HepG2 (cell line): ENCODE data around the gene PLVAP. TPM values are rescaled to one million over a fixed set of nuclear protein-coding genes. Genes with fewer than 3 reads are reported as not detected.

Experiments
- ARNT ChIP-seq: fragments of 450-650 bp; IDR thresholded peaks from 2 replicates; pipeline ENCODE4 v1.6.1; 2017
- CREB1 ChIP-seq, 2 experiments: fragments of 450-650 bp in 1 of 2; IDR thresholded peaks; 2 replicates each; pipeline ENCODE4 v1.6.1; 2016 to 2017; ENCODE audit warnings: control low read depth in 1 of 2, mild to moderate bottlenecking in 1 of 2, missing compliant biosample characterization in 1 of 2, missing genetic modification characterization in 1 of 2
- SKI ChIP-seq: fragments of 450-650 bp; IDR thresholded peaks from one replicate; pipeline ENCODE4 v1.6.1; 2018; ENCODE audit warnings: mild to moderate bottlenecking; ENCODE audit not compliant: partially characterized antibody
- ZFY ChIP-seq: sonication (generic); formaldehyde crosslinking; IDR thresholded peaks from 2 replicates; pipeline ENCODE4 v1.4.0; 2020; ENCODE audit warnings: missing genetic modification reagents
- ZNF367 ChIP-seq: sonication (generic); formaldehyde crosslinking; IDR thresholded peaks from 2 replicates; pipeline ENCODE4 v1.4.0; 2020; ENCODE audit warnings: missing genetic modification reagents, borderline replicate concordance
- ZNF768 ChIP-seq: sonication (generic); formaldehyde crosslinking; IDR thresholded peaks from 2 replicates; pipeline ENCODE4 v1.4.0; 2020; ENCODE audit warnings: missing genetic modification reagents
- ZSCAN20 ChIP-seq: sonication (generic); formaldehyde crosslinking; IDR thresholded peaks from 2 replicates; pipeline ENCODE4 v1.4.0; 2020; ENCODE audit warnings: missing genetic modification reagents, mild to moderate bottlenecking, borderline replicate concordance
- polyA plus RNA-seq, 8 experiments: library from polyadenylated mRNA; depleted of rRNA in 3 of 8; stranded (reverse) in 7 of 8; unstranded in 1 of 8; fragments of >200 nt; fragmentation: Illumina TruSeq in 4 of 8; extraction: Trizol in 4 of 8; gene quantifications; 2 replicates each; pipeline versions ENCODE4 v1.2.1 to v1.2.3, GENCODE V29; 2011 to 2016; ENCODE audit warnings: low read depth in 4 of 8, missing spikeins in 1 of 8, mixed read lengths in 1 of 8; ENCODE audit not compliant: insufficient read depth in 1 of 8
- total RNA-seq, 5 experiments: library from RNA; depleted of rRNA; stranded (reverse); fragments of >200 nt; fragmentation: Illumina TruSeq; extraction: Trizol; gene quantifications; 2 replicates each; pipeline ENCODE4 v1.2.3, GENCODE V29; 2016; ENCODE audit warnings: low read depth in 1 of 5
- TF ChIP-seq, protein P1 (sequence below): sonication (generic); formaldehyde crosslinking; IDR thresholded peaks from 2 replicates; pipeline ENCODE4 v1.4.0; 2020; ENCODE audit warnings: missing genetic modification reagents
- TF ChIP-seq, protein P2 (sequence below): sonication (generic); formaldehyde crosslinking; IDR thresholded peaks from 2 replicates; pipeline ENCODE4 v1.5.0; 2020; ENCODE audit warnings: mild to moderate bottlenecking, missing genetic modification reagents
- TF ChIP-seq, protein P3 (sequence below): sonication (generic); formaldehyde crosslinking; IDR thresholded peaks from 2 replicates; pipeline ENCODE4 v1.9.0; 2022; ENCODE audit warnings: missing genetic modification reagents, mild to moderate bottlenecking, borderline replicate concordance
- TF ChIP-seq, protein P4 (sequence below): sonication (generic); formaldehyde crosslinking; IDR thresholded peaks from 2 replicates; pipeline ENCODE4 v1.4.0; 2020; ENCODE audit warnings: missing genetic modification reagents, borderline replicate concordance
- TF ChIP-seq, protein P5 (sequence below): sonication (generic); formaldehyde crosslinking; IDR thresholded peaks from 2 replicates; pipeline ENCODE4 v1.4.0; 2020; ENCODE audit warnings: missing genetic modification reagents, borderline replicate concordance

Gene PLVAP
- total and polyA plus RNA-seq, 2 of the 13 experiments (the other 11 are each of a cell fraction or from before 2014, with no cell fraction given) = 0.26 TPM; not detected in 1

DNA sequence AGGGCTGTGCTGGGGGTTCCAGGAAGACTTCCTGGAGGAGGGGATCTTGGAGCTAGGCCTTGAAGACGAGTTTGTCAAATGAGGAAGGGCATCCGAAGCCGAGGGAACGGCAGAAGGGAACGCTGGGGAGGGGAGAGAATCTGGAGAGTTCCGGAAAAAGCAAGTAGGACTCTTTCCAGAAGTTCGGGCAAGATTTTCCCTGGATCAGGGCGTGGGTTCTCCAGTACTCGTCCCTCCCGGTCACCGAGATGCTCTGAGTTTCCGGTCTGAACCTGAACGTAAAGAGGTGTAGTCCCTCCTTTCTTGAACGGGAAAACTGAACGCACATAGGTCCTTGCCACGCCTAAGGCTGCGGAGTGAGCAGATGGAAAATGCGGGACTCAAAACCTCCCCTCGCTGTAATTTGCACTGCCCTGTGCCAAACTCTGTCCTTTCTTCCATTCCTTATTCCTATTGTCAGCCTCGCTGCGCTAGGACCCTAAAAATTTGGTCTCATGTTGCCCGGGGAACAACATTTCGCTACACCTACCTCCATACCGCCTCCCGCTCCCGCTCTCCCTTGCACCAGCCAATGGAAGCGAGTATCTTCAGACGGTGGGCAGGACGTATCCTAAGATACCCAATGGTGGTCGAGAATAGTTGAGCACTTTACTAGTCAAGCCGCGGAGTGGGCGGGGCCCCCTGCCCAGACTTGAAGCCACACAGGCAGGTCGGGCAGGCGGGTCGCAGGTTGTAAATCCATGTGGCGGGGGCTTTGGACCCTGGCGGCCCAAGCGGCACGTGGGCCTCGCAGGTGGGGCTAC is 40.1 kb downstream of the PLVAP start, which contains the start of gene GTPBP3 (continued):
- TF ChIP-seq, protein P1, sequence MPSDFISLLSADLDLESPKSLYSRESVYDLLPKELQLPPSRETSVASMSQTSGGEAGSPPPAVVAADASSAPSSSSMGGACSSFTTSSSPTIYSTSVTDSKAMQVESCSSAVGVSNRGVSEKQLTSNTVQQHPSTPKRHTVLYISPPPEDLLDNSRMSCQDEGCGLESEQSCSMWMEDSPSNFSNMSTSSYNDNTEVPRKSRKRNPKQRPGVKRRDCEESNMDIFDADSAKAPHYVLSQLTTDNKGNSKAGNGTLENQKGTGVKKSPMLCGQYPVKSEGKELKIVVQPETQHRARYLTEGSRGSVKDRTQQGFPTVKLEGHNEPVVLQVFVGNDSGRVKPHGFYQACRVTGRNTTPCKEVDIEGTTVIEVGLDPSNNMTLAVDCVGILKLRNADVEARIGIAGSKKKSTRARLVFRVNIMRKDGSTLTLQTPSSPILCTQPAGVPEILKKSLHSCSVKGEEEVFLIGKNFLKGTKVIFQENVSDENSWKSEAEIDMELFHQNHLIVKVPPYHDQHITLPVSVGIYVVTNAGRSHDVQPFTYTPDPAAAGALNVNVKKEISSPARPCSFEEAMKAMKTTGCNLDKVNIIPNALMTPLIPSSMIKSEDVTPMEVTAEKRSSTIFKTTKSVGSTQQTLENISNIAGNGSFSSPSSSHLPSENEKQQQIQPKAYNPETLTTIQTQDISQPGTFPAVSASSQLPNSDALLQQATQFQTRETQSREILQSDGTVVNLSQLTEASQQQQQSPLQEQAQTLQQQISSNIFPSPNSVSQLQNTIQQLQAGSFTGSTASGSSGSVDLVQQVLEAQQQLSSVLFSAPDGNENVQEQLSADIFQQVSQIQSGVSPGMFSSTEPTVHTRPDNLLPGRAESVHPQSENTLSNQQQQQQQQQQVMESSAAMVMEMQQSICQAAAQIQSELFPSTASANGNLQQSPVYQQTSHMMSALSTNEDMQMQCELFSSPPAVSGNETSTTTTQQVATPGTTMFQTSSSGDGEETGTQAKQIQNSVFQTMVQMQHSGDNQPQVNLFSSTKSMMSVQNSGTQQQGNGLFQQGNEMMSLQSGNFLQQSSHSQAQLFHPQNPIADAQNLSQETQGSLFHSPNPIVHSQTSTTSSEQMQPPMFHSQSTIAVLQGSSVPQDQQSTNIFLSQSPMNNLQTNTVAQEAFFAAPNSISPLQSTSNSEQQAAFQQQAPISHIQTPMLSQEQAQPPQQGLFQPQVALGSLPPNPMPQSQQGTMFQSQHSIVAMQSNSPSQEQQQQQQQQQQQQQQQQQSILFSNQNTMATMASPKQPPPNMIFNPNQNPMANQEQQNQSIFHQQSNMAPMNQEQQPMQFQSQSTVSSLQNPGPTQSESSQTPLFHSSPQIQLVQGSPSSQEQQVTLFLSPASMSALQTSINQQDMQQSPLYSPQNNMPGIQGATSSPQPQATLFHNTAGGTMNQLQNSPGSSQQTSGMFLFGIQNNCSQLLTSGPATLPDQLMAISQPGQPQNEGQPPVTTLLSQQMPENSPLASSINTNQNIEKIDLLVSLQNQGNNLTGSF (CRISPR knock-in tag) = 0 out of 2 replicates have a peak, but pooled peaks have one; percentile 46
- TF ChIP-seq, protein P2, sequence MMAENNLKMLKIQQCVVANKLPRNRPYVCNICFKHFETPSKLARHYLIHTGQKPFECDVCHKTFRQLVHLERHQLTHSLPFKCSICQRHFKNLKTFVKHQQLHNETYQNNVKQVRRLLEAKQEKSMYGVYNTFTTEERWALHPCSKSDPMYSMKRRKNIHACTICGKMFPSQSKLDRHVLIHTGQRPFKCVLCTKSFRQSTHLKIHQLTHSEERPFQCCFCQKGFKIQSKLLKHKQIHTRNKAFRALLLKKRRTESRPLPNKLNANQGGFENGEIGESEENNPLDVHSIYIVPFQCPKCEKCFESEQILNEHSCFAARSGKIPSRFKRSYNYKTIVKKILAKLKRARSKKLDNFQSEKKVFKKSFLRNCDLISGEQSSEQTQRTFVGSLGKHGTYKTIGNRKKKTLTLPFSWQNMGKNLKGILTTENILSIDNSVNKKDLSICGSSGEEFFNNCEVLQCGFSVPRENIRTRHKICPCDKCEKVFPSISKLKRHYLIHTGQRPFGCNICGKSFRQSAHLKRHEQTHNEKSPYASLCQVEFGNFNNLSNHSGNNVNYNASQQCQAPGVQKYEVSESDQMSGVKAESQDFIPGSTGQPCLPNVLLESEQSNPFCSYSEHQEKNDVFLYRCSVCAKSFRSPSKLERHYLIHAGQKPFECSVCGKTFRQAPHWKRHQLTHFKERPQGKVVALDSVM (CRISPR knock-in tag) = no peak
- TF ChIP-seq ZSCAN20 (CRISPR knock-in tag) (no peak), SKI (no peak), ZNF768 (CRISPR knock-in tag) (peak; percentile 45; the same call in 1 of the 2 replicates), ZFY (CRISPR knock-in tag) (peak; percentile 63), ARNT (no peak), ZNF367 (CRISPR knock-in tag) (no peak), CREB1 (IDR thresholded peaks at IDR 0.05) (peak; percentile 73), CREB1 (CRISPR knock-in tag; IDR thresholded peaks at IDR 0.05) (peak; percentile 94)
- TF ChIP-seq, protein P3, sequence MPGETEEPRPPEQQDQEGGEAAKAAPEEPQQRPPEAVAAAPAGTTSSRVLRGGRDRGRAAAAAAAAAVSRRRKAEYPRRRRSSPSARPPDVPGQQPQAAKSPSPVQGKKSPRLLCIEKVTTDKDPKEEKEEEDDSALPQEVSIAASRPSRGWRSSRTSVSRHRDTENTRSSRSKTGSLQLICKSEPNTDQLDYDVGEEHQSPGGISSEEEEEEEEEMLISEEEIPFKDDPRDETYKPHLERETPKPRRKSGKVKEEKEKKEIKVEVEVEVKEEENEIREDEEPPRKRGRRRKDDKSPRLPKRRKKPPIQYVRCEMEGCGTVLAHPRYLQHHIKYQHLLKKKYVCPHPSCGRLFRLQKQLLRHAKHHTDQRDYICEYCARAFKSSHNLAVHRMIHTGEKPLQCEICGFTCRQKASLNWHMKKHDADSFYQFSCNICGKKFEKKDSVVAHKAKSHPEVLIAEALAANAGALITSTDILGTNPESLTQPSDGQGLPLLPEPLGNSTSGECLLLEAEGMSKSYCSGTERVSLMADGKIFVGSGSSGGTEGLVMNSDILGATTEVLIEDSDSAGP (CRISPR knock-in tag) = peak; percentile 70; the same call in 1 of the 2 replicates
- TF ChIP-seq, protein P4, sequence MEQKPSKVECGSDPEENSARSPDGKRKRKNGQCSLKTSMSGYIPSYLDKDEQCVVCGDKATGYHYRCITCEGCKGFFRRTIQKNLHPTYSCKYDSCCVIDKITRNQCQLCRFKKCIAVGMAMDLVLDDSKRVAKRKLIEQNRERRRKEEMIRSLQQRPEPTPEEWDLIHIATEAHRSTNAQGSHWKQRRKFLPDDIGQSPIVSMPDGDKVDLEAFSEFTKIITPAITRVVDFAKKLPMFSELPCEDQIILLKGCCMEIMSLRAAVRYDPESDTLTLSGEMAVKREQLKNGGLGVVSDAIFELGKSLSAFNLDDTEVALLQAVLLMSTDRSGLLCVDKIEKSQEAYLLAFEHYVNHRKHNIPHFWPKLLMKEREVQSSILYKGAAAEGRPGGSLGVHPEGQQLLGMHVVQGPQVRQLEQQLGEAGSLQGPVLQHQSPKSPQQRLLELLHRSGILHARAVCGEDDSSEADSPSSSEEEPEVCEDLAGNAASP (CRISPR knock-in tag) = peak; percentile 40; the same call in 1 of the 2 replicates
- TF ChIP-seq, protein P5, sequence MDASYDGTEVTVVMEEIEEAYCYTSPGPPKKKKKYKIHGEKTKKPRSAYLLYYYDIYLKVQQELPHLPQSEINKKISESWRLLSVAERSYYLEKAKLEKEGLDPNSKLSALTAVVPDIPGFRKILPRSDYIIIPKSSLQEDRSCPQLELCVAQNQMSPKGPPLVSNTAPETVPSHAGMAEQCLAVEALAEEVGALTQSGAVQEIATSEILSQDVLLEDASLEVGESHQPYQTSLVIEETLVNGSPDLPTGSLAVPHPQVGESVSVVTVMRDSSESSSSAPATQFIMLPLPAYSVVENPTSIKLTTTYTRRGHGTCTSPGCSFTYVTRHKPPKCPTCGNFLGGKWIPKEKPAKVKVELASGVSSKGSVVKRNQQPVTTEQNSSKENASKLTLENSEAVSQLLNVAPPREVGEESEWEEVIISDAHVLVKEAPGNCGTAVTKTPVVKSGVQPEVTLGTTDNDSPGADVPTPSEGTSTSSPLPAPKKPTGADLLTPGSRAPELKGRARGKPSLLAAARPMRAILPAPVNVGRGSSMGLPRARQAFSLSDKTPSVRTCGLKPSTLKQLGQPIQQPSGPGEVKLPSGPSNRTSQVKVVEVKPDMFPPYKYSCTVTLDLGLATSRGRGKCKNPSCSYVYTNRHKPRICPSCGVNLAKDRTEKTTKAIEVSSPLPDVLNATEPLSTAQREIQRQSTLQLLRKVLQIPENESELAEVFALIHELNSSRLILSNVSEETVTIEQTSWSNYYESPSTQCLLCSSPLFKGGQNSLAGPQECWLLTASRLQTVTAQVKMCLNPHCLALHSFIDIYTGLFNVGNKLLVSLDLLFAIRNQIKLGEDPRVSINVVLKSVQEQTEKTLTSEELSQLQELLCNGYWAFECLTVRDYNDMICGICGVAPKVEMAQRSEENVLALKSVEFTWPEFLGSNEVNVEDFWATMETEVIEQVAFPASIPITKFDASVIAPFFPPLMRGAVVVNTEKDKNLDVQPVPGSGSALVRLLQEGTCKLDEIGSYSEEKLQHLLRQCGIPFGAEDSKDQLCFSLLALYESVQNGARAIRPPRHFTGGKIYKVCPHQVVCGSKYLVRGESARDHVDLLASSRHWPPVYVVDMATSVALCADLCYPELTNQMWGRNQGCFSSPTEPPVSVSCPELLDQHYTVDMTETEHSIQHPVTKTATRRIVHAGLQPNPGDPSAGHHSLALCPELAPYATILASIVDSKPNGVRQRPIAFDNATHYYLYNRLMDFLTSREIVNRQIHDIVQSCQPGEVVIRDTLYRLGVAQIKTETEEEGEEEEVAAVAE (CRISPR knock-in tag) = peak; percentile 98
